Mesenchymal stem cell (in vitro differentiated cells and primary cell): Measurements from ENCODE around the gene EPHA10.

Experiments used
- DNase-seq: peaks from one replicate; pipeline ENCODE4 v3.0.0-alpha.2; 2013
- H2AFZ ChIP-seq: one replicate; pipeline ENCODE4 v1.6.1; 2013; ENCODE audit warnings: low read depth, mild to moderate bottlenecking, control low read depth, inconsistent platforms, low read length, moderate library complexity
- H2AK5ac ChIP-seq: 2 replicates; pipeline ENCODE4 v1.6.1; 2013; ENCODE audit warnings: low read length, moderate library complexity, mild to moderate bottlenecking, inconsistent platforms; ENCODE audit not compliant: severe bottlenecking
- H2BK120ac ChIP-seq: one replicate; pipeline ENCODE4 v1.6.1; 2013; ENCODE audit warnings: low read depth, mild to moderate bottlenecking, inconsistent platforms, low read length, moderate library complexity
- H2BK12ac ChIP-seq, 2 experiments: one replicate each; pipeline ENCODE4 v1.6.1; 2013; ENCODE audit warnings: inconsistent platforms in 2 of 2, low read length in 2 of 2, mild to moderate bottlenecking in 2 of 2, moderate library complexity in 2 of 2, control low read depth in 1 of 2
- H2BK15ac ChIP-seq: one replicate; pipeline ENCODE4 v1.6.1; 2013; ENCODE audit warnings: mild to moderate bottlenecking, low read depth, inconsistent platforms; ENCODE audit not compliant: poor library complexity, severe bottlenecking
- H2BK5ac ChIP-seq: 2 replicates; pipeline ENCODE4 v1.6.1; 2013; ENCODE audit warnings: low read depth, mild to moderate bottlenecking, low read length, control low read depth, inconsistent platforms; ENCODE audit not compliant: poor library complexity, severe bottlenecking
- H3K14ac ChIP-seq, 2 experiments: one replicate each; pipeline ENCODE4 v1.6.1; 2013; ENCODE audit warnings: inconsistent platforms in 2 of 2, low read length in 2 of 2, control low read depth in 1 of 2, mild to moderate bottlenecking in 1 of 2, moderate library complexity in 1 of 2
- H3K18ac ChIP-seq, 2 experiments: one replicate each; pipeline ENCODE4 v1.6.1; 2013; ENCODE audit warnings: inconsistent platforms in 2 of 2, low read length in 2 of 2, control low read depth in 1 of 2, low read depth in 1 of 2, mild to moderate bottlenecking in 1 of 2
- H3K23ac ChIP-seq, 2 experiments: one replicate each; pipeline ENCODE4 v1.6.1; 2013; ENCODE audit warnings: inconsistent platforms in 2 of 2, low read length in 2 of 2, mild to moderate bottlenecking in 2 of 2, moderate library complexity in 2 of 2, control low read depth in 1 of 2
- H3K27ac ChIP-seq: 2 replicates; pipeline ENCODE4 v1.5.1; 2013; ENCODE audit warnings: mild to moderate bottlenecking, moderate library complexity, low read length, control low read depth, inconsistent platforms; ENCODE audit not compliant: poor library complexity, severe bottlenecking
- H3K27me3 ChIP-seq, 2 experiments: 2 replicates each; pipeline versions ENCODE4 v1.6.1 to v1.7.0; 2013; ENCODE audit warnings: low read length in 2 of 2, mild to moderate bottlenecking in 2 of 2, moderate library complexity in 2 of 2, control low read depth in 1 of 2, inconsistent platforms in 1 of 2; ENCODE audit not compliant: control insufficient read depth in 1 of 2, insufficient read depth in 1 of 2
- H3K36me3 ChIP-seq, 2 experiments: 2 replicates each; pipeline versions ENCODE4 v1.6.1 to v1.7.0; 2013; ENCODE audit warnings: low read length in 2 of 2, control low read depth in 1 of 2, inconsistent platforms in 1 of 2, low read depth in 1 of 2, mild to moderate bottlenecking in 1 of 2; ENCODE audit not compliant: insufficient read depth in 2 of 2, control insufficient read depth in 1 of 2
- H3K4ac ChIP-seq, 2 experiments: one replicate each; pipeline ENCODE4 v1.6.1; 2013; ENCODE audit warnings: inconsistent platforms in 2 of 2, low read length in 2 of 2, mild to moderate bottlenecking in 2 of 2, moderate library complexity in 2 of 2, control low read depth in 1 of 2, low read depth in 1 of 2
- H3K4me1 ChIP-seq: 2 replicates; pipeline ENCODE4 v1.6.1; 2013; ENCODE audit warnings: low read depth, low read length, control low read depth; ENCODE audit not compliant: control insufficient read depth, insufficient read depth
- H3K4me2 ChIP-seq: 2 replicates; pipeline ENCODE4 v1.6.1; 2013; ENCODE audit warnings: low read length, mild to moderate bottlenecking, inconsistent platforms; ENCODE audit not compliant: poor library complexity, severe bottlenecking
- H3K4me3 ChIP-seq, 2 experiments: 2 replicates each; pipeline versions ENCODE4 v1.5.1 to v1.7.0; 2013; ENCODE audit warnings: low read length in 2 of 2, mild to moderate bottlenecking in 2 of 2, control low read depth in 1 of 2, low read depth in 1 of 2; ENCODE audit not compliant: insufficient read depth in 1 of 2
- H3K79me1 ChIP-seq: replicated peaks from 2 replicates; pipeline ENCODE4 v1.6.1; 2013; ENCODE audit warnings: mild to moderate bottlenecking, control low read depth, low read length, inconsistent platforms; ENCODE audit not compliant: poor library complexity, severe bottlenecking
- H3K9ac ChIP-seq: 2 replicates; pipeline ENCODE4 v1.7.0; 2013; ENCODE audit warnings: mild to moderate bottlenecking, low read length, moderate library complexity
- H3K9me3 ChIP-seq: 2 replicates; pipeline ENCODE4 v1.7.0; 2013; ENCODE audit warnings: mild to moderate bottlenecking, low read length; ENCODE audit not compliant: control insufficient read depth
- H4K8ac ChIP-seq: one replicate; pipeline ENCODE4 v1.6.1; 2013; ENCODE audit warnings: inconsistent platforms, mild to moderate bottlenecking, low read length, moderate library complexity
- H4K91ac ChIP-seq: one replicate; pipeline ENCODE4 v1.6.1; 2013; ENCODE audit warnings: mild to moderate bottlenecking, low read length, inconsistent platforms
- WGBS: methylation state at CpG from one replicate; pipeline ENCODE4 v1.1.7; 2013; ENCODE audit warnings: mixed read lengths; 5-methylcytosine and 5-hydroxymethylcytosine counted together

Gene EPHA10

GRCh38 chr1:37716321-37716720, 48.6 kb downstream of the EPHA10 start:
- H3K4me1 ChIP-seq = no peaks in the 10 kb centered on the region
- H3K14ac ChIP-seq = no peak overlapping the region
- no peaks in the 10 kb centered on the region for H3K9me3 ChIP-seq
- no peak overlapping the region for H3K4me2 ChIP-seq
- no peak overlapping the region for H3K18ac ChIP-seq
- peaks cover 6 to 23% of the 10 kb centered on the region in 2 experiments for H3K27me3 ChIP-seq
- no peak overlapping the region for H3K27ac ChIP-seq
- H2BK12ac ChIP-seq = no peak overlapping the region
- no peaks in the 10 kb centered on the region for H3K36me3 ChIP-seq
- no peak overlapping the region for H4K91ac ChIP-seq
- no peak overlapping the region for H2BK5ac ChIP-seq
- H2AK5ac ChIP-seq = no peak overlapping the region
- no peak overlapping the region for H3K4me3 ChIP-seq
- H3K9ac ChIP-seq = no peak overlapping the region
- H2AFZ ChIP-seq = no peak overlapping the region
- H2BK15ac ChIP-seq = no peak overlapping the region
- WGBS = 87% methylated on average over 3 of the region's 4 CpGs
- no peak overlapping the region for H4K8ac ChIP-seq
- H3K4ac ChIP-seq = no peak overlapping the region
- no peak overlapping the region for H3K23ac ChIP-seq
- H3K79me1 ChIP-seq = no peaks in the 10 kb centered on the region
- no peak for DNase-seq
- no peak overlapping the region for H2BK120ac ChIP-seq

DNA sequence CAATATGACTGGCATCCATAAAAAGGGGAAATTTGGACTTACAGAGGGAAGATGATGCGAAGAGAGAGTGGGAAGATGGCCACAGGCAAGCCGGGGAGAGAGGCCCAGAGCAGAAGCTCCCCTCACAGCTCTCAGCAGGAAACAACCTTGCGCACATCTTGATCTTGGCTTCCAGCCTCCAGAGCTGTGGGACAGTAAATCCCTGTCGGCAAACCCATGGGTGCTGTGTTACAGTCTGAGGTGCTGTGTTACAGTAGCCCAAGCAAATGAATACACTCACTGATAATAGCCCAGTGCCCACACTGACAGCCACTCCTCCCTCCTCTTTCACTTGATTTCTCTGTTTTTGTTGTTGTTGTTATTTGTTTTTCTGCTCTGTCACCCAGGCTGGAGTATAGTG, 50.2 kb downstream of the EPHA10 start:
- Histone ChIP-seq H3K18ac (no peak overlapping the region), H3K9ac (no peak overlapping the region), H3K9me3 (no peaks in the 10 kb centered on the region), H3K4ac (no peak overlapping the region), H2BK15ac (no peak overlapping the region), H4K8ac (no peak overlapping the region), H3K36me3 (no peaks in the 10 kb centered on the region), H2BK5ac (no peak overlapping the region), H3K27ac (no peak overlapping the region), H4K91ac (no peak overlapping the region), H2BK120ac (no peak overlapping the region), H3K14ac (no peak overlapping the region), H3K4me1 (no peaks in the 10 kb centered on the region), H3K4me3 (no peak overlapping the region), H2AFZ (no peak overlapping the region), H2AK5ac (no peak overlapping the region), H3K23ac (no peak overlapping the region), H3K4me2 (no peak overlapping the region), H3K79me1 (no peaks in the 10 kb centered on the region), H3K27me3 (peaks cover 6 to 19% of the 10 kb centered on the region in 2 experiments), H2BK12ac (no peak overlapping the region)
- WGBS = 100% methylated on average over 3 of the region's 4 CpGs
- DNase-seq = no peak

DNA sequence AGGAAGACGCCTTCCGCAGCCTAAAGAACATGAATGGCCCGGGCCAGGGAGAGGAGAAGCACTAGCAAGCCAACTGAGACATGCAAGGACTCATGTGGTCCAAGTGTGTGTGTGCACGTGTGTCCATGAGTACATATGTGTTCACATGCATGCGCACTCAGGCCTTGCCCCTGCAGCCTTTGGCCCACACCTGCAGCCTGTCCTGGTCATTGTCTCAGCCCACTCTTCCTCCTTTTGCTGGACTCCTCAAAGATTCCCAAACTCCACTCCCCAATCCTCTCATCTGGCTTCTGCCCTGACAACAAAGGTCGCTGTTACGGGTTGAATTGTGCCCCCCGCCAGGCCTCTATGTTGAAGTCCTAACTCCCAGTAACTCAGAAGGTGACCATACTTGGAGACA, 50.7 kb downstream of the EPHA10 start:
- no peak overlapping the region for H3K9ac ChIP-seq
- no peak overlapping the region for H4K8ac ChIP-seq
- H3K4me3 ChIP-seq = no peak overlapping the region
- no peak overlapping the region for H3K14ac ChIP-seq
- no peak overlapping the region for H4K91ac ChIP-seq
- no peak overlapping the region for H2AK5ac ChIP-seq
- peaks cover 6 to 19% of the 10 kb centered on the region in 2 experiments for H3K27me3 ChIP-seq
- no peak overlapping the region for H2BK15ac ChIP-seq
- no peak overlapping the region for H2AFZ ChIP-seq
- no peak for DNase-seq
- H2BK120ac ChIP-seq = no peak overlapping the region
- H3K4ac ChIP-seq = no peak overlapping the region
- H2BK5ac ChIP-seq = no peak overlapping the region
- no peaks in the 10 kb centered on the region for H3K9me3 ChIP-seq
- H3K4me2 ChIP-seq = no peak overlapping the region
- no peaks in the 10 kb centered on the region for H3K79me1 ChIP-seq
- WGBS = 85% methylated on average over 8 of the region's 8 CpGs
- no peaks in the 10 kb centered on the region for H3K4me1 ChIP-seq
- no peak overlapping the region for H3K27ac ChIP-seq
- no peaks in the 10 kb centered on the region for H3K36me3 ChIP-seq
- no peak overlapping the region for H3K18ac ChIP-seq
- H3K23ac ChIP-seq = no peak overlapping the region
- H2BK12ac ChIP-seq = no peak overlapping the region

GRCh38 chr1:37708471-37708870, 56.4 kb downstream of the EPHA10 start:
- no peak overlapping the region for H2BK120ac ChIP-seq
- H3K23ac ChIP-seq = no peak overlapping the region
- WGBS = 97% methylated on average over 3 of the region's 4 CpGs
- H3K27me3 ChIP-seq = no peaks in the 10 kb centered on the region
- no peak overlapping the region for H2BK15ac ChIP-seq
- no peaks in the 10 kb centered on the region for H3K9me3 ChIP-seq
- H3K4me3 ChIP-seq = no peak overlapping the region
- no peak overlapping the region for H4K91ac ChIP-seq
- no peak for DNase-seq
- H4K8ac ChIP-seq = no peak overlapping the region
- no peak overlapping the region for H2BK5ac ChIP-seq
- no peak overlapping the region for H2BK12ac ChIP-seq
- H2AK5ac ChIP-seq = no peak overlapping the region
- no peak overlapping the region for H3K27ac ChIP-seq
- no peak overlapping the region for H3K4me2 ChIP-seq
- no peak overlapping the region for H2AFZ ChIP-seq
- H3K79me1 ChIP-seq = peaks cover 5% of the 10 kb centered on the region
- no peaks in the 10 kb centered on the region for H3K4me1 ChIP-seq
- no peak overlapping the region for H3K4ac ChIP-seq
- H3K9ac ChIP-seq = no peak overlapping the region
- peaks cover 17 to 28% of the 10 kb centered on the region in 2 experiments for H3K36me3 ChIP-seq
- no peak overlapping the region for H3K18ac ChIP-seq
- H3K14ac ChIP-seq = no peak overlapping the region
